Stimulated activated CD8-positive, alpha-beta memory T cell treated with anti-CD3 and anti-CD28 coated beads, Interleukin-15, amount 100 ng/mL, for 1 hour (primary cell): ENCODE results near the gene CBX4.
"Not testable (repeated sequence)": the region's sequence is repeated elsewhere in the genome, so short reads cannot be mapped to it uniquely, and the experiment has no call there.

Source experiments
- DNase-seq: peaks from one replicate; pipeline ENCODE4 v3.0.0-alpha.2; 2020; ENCODE audit warnings: low read depth

The CBX4 gene

DNA sequence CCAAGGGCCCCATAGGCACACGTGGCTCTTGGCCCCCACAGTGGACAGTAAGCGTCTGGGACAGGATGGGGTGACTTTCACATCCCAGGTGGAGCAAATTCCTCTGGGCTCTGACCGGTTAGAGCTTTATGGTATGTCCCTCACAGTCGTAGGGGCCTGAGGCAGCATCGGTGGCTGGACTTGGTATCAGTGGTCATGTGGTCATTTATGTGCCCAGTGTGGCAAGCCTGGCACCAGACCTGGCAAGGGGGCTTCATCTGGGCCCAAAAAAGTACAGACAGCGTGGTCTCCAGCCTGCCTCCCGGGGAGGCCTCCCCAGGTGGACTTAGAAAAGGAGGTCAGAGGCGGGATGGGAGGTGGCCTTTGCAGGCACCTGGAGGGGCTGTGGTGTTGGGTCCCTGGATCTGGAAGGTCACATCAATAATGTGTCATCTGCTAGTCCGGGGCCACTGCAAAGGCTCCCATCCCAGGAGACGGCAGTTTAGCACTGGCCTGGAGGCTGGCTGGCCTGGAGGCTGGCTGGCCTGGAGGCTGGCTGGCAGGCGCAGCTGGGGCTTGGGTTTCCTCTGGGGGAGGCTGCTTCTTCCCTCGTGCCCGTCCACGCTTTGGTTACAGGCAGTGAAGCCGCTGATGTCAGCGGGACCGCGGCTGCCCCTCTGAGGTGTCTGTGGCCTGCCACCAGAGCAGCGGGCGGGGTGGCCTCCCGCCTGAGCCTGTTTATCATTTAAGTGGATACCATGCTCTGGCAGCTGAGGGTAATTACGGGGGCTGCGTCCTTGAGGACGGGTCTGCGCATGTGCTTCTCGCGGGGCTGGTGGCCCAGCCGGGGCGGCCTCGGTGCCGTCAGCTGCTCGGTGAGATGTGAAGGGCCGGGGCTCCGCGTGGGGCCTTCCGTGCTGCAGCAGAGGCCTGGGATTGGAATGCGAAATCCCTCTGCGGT lies 20.7 kb upstream of the CBX4 start:
- no peak for DNase-seq

DNA sequence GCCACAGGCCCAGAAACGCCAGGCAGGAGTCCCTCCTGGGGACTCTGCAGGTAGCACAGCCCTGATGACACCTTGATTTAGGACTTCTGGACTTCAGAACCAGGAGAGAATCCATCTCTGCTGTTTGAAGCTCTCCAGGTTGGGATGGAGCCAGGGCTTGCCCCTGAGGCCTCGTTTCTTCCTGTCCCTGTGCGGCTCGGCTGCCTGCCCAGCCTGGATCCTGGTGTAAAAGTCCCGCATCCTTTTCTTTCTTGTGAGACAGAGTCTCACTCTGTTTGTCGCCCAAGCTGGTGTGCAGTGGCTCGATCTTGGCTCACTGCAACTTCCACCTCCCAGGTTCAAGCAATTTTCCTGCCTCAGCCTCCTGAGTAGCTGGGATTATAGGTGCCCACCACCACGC lies 17.9 kb upstream of the CBX4 start:
- DNase-seq, result no peak

DNA sequence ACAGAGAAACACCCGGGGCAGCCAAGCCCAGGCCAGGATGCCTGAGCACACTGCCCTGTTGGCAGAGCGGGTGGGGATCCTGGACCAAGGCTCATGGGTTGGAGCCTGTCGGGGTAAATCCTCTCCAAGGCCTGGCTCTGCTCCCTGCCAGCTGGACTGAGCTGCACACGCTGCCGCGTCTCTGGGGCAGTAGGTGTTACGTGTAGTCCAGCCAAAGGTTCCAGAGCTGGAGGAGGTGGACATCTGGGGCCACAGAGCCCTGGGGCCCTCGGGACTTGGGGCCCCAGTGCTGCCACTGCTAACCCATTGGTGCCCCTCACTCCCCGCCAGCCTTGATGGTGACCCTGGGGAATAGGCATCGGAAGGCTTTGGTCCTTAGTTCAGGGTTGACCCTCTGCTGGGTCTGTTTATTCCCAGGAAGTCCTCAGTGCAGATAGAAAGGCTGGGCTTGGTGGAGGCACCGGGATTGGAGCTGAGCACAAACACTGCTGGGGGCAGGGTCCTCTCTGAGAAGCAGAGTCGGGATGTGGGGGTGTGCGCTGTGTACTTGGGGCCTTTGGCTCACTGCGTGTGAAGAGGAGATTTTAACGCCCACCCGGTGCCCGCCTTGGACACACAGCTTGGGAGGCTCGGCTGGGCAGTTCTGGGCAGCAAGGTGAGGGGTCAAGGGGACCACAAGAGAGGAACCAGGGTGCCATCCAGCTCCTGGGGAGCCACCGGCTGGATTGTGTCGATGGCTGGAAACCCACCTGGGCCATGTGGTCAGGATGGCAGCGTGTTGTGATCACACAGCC lies 16.3 kb upstream of the CBX4 start:
- no peak for DNase-seq

DNA sequence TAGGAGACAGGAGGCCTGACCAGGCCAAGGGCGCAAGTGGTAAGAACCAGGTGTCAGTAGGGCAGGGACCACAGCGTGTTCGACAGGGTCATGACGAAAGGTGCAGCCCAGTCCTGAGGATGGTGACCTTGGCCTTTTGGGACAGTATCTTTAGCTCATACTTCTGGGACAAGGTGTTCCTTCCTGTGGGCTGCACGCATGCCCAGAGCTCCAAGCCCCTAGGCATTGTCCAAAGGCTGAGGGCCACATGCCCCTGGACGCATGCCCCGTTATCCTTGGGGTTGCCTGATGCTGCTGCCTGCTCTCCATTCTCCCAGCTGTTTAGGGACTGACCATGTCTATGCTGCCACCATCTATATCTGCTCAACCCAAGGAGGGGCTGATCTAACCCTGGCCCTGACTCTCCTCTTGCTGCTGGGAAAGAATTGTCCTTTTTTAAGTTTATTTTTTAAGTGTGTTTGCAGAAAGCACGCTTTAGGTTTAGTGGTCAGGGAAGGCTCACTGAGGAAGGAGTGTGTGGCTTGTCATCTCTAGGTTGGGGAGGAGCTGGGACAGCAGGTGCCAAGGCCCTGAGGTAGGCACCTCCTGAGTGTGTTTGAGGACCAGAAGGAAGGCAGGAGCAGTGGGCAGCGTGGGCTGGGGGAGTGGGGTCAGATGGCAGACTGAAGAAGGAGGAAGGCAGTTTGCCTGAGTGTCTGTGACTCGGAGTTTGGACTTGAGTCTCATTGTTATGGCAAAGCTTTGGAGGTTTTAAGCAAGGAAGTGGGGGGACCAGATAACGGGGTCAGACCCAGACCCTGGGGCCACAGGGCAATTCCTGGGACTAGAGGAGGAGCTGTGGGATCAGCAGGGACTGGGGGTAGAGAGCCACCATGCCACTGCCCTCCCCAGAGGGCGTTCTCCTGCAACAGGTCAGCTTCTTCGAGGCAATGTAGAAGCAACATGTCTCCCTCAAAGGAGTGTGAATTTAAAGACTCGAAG lies 15.1 kb upstream of the CBX4 start:
- no peak for DNase-seq

DNA sequence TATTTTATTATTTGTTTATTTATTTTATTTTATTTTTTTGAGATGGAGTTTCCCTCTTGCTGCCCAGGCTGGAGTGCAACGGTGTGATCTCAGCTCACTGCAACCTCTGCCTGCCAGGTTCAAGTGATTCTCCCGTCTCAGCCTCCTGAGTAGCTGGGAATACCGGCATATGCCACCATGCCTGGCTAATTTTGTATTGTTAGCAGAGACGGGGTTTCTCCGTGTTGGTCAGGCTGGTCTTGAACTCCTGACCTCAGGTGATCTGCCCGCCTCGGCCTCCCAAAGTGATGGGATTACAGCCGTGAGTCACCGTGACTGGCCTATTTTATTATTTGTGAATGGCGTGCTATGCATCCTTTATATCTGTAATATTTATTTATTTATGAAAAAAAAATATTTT lies 13.9 kb upstream of the CBX4 start:
- not testable (repeated sequence) for DNase-seq

DNA sequence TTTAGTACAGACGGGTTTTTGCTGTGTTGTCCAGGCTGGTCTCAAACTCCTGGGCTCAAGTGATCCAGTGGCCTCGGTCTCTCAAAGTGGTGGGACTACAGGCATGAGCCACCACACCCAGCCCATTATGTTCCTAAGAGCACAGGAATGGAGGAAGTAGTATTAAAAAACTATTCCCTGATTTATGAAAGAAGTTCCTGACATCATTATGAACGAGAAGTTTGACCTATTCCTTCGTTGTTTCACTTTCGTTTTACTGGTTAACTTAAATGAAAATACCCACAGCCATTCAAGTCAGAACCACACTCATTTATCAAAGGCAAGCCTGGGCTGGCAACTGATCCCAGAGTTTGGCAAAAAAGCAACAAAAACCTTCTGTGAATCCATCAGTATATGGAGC lies 13.5 kb upstream of the CBX4 start:
- DNase-seq, result no peak

DNA sequence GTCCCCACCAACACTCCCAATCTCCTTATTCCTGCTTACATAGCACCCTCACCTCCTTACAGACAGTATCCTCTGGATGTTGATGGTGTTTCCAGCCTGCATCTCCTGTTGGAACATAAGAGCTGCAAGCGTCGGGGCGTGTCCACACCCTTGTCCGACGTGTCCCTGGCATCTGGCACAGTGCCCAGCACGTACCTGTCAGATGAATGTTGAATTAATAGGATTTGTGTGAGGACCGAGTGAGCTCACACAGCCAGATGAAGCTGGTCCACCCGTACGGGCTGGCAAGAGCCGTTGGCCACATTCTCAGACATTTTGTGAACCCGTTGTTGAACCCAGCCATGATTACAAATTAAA lies 12.2 kb upstream of the CBX4 start:
- no peak for DNase-seq

DNA sequence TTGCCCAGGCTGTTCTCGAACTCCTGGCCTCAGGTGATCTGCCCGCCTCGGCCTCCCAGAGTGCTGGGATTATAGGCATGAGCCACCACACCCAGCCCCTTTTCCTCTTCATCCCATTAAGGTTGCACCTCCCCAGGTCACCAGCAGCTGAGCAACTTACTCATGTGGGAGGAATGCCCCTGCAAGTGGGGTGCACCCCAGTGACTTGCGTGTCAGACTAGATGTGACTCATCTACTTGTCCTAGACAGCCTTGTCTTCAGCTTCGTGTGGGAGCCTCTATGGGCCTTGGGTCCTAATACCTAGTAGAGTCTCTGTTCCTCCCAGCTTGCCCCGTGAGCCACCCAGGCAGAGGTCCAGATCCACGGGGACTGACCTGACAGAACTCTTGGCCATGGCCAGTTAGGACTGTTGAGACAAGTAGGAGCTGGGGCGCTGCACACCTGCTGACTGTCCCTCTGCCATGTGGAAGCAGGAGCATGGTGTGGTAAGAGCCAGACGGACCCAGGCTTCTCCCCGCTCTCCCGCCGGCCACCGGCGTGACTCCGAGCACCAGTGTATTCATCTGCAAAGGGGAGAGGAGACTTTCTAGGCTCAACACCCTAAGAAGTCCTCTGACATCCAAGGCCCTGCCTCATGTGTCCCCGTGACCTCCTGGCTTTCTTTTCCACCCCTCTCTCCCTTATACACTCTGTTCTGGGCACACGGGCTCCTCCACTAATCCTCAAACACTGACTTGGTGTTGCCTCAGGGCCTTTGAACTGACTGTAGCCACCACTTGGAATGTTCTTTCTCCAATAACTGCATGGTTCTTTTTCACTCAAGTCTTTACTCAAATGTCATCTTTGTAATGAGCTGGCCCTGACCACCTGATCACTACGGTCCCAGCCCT lies 11.6 kb upstream of the CBX4 start:
- no peak for DNase-seq

DNA sequence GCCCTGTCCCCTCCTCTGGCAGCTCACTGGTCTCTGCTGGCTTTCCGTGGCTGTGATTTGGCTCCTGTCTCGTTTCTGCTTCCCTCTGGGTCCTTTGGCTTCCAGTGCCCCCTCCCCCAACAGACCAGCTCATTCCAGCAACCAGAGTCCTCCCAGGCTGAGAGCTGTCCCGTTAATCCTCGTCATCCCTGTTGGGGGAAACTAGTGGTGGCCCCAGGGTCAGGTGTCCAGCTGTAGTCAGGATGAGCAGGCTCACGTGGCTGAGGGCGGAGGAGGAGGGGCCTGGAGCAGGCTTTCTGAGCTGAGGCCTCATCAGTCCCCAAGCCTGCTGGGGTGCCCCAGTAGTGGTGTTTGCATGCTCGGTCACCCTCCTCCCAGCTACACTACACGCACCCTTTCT lies 10.7 kb upstream of the CBX4 start:
- DNase-seq, result no peak

DNA sequence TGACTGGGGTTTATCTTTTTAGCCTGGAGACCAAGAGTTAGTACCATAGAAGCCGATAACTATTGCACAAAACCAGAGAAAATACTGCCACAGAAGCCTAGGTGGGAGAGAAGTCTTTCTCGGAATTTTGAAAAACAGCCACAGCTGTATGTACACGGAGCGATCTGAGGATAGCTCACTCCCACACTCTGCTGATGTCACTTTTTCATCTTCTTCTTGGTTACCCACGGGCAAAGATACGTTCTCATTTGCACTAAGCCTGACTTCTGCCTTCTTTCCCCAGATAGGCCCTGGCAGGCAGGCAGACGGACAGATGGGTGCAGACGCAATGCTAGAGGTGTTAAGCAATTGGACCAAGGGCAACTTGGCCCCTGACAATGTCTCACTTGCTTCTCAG lies 9.1 kb upstream of the CBX4 start:
- DNase-seq, result no peak

DNA sequence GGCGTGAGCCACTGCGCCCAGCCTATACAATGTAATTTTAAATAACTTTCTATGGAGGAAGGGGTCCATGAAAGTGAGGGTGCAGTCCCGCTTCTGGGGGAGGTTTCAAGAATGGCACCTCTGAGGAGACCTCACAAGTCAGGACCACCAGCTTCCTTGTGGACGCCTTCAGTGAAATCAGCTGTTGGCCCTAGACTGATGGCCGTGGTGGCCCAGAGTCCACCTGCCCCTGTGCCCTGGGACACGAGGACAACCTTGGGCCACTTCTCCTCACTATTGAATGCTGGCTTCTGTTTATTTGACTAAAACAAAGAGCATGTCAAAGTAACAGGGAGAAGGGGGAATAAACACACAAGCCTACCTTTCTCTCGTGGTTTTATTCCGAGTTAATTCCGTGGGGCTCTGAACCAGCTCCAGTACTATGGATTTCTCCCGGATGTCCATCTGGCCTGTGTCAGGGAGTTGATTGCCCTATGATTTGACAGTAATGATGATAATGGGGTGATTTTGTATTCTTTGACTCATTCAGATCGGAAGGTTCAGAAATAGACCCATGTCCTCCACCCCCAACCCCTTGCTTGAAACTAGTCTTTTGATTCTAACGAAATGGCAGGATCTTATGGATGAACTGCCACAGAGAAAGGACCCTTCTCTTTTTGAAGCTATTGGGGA lies 8.6 kb upstream of the CBX4 start:
- no peak for DNase-seq

DNA sequence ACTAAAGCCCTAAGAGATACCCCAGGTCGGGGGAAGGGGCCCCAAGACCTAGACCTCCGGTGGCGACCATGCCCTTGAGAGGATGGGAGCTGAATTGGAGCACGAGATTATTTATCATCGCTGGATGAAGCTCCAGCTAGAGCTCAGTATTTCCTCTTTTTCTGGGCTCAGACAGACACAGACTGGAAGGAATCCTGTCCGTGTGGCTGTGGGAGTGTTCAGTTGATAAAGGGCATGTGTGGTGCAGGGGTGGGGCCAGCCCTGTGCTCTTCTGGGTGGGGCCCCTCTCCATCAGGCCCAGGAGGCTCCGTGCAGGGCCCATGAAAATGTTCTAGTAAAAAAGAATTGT lies 6.3 kb upstream of the CBX4 start:
- no peak for DNase-seq

DNA sequence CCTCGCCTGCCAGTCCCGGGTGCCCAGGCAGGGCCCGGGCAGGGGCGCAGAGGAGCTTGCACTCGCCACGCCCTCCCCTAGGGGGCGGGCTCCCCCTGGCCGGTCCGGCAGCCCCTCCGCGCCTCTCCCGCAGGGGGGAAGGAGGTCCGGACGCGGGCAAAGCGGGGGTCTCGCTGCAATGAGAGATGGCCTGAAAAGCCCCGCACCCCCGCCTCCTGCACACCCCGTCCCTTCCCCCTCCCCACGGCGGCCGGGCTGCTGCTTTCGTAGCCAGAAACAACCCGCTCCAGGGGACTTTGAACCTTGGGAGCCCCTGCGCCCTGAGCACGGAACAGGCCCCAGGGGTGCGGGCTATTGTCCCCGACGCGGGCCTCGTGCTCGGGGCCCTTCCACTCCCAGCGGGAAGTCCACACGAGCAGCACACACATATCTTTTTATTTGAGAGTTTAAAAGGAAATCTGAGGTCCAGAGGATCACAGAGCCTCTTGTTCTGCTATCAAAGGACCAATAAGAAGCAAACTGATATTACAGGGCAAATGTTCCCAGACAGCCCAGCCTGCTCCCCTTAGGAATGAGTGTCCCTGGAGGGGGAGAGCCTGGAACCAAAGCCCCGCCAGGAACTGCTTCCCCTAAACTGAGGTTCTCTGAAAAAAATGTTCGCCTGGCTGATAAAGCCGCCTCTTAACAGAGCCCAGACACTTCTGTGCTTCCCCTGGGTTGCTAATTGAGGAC lies 5.8 kb upstream of the CBX4 start:
- no peak for DNase-seq

DNA sequence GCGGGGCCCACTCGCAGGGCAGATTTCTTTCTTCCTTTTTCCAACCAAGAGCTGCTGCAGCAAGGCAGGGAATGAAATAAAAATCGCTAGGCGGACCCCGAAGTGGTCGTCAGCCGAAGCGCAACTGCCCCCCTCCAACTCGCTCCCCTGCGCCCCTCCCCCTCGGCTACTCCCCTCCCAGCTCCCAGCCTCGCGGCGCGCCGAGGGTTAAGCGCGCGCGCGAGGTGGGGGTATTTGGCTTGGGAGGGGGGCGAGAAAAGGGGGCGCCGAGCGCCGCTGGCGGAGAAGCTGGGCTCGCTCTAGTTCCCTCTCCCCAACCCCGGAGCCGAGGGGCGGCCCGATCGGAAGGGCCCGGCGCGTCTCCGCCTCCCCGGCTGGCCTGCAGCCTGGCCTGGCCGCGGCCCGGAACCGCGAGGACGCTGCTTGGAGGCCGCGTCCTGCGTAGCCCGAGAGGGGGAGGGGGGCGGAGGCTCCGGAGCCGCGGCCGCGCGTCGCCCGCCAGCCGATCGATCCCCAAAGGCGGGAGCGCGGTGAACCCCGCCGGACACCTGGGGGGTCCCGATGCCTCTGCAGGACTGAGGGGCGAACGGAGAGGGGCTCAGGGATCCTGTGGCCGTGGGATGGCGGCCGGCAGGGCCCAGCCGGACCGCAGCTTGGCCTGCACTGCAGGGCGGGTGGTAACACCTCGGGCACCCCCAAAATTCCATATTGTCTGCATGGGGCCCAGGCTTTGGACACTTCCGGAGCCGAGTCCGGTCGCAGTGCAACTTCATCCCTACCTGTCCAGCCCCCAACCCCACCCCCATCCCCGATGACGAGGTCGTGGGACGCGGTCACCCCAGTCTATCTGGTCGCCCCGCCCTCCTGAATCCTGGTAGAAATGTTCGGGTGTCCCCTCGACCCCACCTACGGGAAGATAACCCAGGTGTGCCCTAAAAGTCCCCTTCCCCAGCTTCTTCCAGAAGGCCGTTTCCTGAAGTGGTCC lies 4.9 kb upstream of the CBX4 start:
- no peak for DNase-seq

DNA sequence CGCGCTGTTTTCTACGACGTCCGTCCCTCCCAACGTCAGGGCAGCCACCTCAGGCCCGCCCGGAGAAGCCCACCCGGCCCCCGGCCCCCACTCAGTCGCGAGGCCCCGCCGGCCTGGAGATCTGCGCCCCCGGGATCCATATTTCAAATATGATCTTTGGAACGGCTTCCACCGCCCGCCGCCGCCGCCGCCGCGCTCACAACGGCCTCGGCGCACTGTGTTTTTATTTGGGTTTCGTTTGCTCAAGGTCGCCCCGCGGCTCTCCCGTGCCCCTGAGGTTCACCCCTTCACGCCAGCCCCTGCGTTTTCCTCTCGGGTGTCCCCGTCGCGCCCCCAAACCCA lies 4.2 kb upstream of the CBX4 start:
- no peak for DNase-seq

DNA sequence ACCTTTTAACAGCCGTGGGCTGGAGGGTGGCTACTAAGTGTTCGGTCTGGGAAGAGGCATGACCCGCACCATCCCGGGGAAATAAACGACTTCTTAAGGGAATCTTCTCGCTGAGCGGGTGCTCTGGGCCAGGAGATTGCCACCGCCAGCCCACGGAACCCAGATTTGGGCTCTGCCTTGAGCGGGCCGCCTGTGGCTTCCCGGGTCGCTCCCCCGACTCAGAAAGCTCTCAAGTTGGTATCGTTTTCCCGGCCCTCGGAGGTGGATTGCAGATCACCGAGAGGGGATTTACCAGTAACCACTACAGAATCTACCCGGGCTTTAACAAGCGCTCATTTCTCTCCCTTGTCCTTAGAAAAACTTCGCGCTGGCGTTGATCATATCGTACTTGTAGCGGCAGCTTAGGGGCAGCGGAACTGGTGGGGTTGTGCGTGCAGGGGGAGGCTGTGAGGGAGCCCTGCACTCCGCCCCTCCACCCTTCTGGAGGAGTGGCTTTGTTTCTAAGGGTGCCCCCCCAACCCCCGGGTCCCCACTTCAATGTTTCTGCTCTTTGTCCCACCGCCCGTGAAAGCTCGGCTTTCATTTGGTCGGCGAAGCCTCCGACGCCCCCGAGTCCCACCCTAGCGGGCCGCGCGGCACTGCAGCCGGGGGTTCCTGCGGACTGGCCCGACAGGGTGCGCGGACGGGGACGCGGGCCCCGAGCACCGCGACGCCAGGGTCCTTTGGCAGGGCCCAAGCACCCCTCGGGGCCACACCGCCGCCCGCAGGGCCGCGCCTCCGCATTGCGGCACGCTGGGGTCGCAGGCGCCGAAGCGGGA lies 3.6 kb upstream of the CBX4 start:
- no peak for DNase-seq

DNA sequence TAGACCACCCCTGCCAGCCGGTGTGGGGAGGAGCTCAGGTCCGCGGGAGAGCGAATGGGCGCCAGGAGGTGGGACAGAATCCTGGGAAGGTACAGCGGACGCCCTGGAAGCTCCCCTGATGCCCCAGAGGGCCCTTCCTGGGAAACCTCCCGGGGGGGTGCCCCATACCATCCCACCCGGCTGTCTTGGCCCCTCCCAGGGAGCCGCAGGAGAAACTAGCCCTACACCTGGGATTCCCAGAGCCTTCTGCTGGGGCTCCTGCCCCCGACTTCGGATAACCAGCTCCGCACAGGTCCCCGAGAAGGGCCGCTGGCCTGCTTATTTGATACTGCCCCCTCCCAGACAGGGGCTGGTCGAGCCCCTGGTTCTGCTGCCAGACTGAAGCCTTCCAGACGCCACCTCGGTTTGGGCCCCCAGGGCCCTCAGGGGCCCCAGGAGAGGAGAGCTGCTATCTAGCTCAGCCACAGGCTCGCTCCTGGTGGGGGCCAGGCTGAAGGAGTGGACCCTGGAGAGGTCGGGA lies 3.0 kb upstream of the CBX4 start:
- no peak for DNase-seq
